Measurements from ENCODE around the gene DDX41.

GRCh38 chr5:177526791-177527190, 10.0 kb upstream of the DDX41 start:
- no peak for TF ChIP-seq CTCF (IDR thresholded peaks at IDR 0.05; ENCODE audit: insufficient read depth, low read length)
- no peak for TF ChIP-seq POLR2AphosphoS5 (IDR thresholded peaks at IDR 0.05; ENCODE audit: low read depth)
- no peak for TF ChIP-seq REST (IDR thresholded peaks at IDR 0.05; ENCODE audit: insufficient replicate concordance, low read depth)
- no peak for TF ChIP-seq SPI1 (IDR thresholded peaks at IDR 0.05; ENCODE audit: borderline replicate concordance, low read depth)
- no peak for TF ChIP-seq GABPA (IDR thresholded peaks at IDR 0.05; ENCODE audit: low read depth)
